Trophoblast cell (in vitro differentiated cells and primary cell): ENCODE data around the gene RNU7-1.
A peak's percentile ranks its signal among the peaks of the same experiment; 100 is the strongest.

Experiments
- DNase-seq, 2 donors: peaks; one replicate each; pipeline ENCODE4 v3.0.0-alpha.2; 2016
- H2AFZ ChIP-seq: 2 replicates; pipeline ENCODE4 v1.6.1; 2013; ENCODE audit warnings: low read length, moderate library complexity, mild to moderate bottlenecking; ENCODE audit not compliant: insufficient read depth, poor library complexity
- H2AK5ac ChIP-seq: 2 replicates; pipeline ENCODE4 v1.6.1; 2013; ENCODE audit warnings: mild to moderate bottlenecking, low read length
- H2BK120ac ChIP-seq: 2 replicates; pipeline ENCODE4 v1.6.1; 2013; ENCODE audit warnings: low read length, mild to moderate bottlenecking, moderate library complexity; ENCODE audit not compliant: insufficient read depth, poor library complexity
- H2BK12ac ChIP-seq: 2 replicates; pipeline ENCODE4 v1.6.1; 2013; ENCODE audit warnings: mild to moderate bottlenecking, low read length, moderate library complexity
- H2BK5ac ChIP-seq: 2 replicates; pipeline ENCODE4 v1.6.1; 2013; ENCODE audit warnings: low read length, low read depth, moderate library complexity, mild to moderate bottlenecking; ENCODE audit not compliant: poor library complexity
- H3K14ac ChIP-seq: 2 replicates; pipeline ENCODE4 v1.6.1; 2013; ENCODE audit warnings: mild to moderate bottlenecking, low read length
- H3K18ac ChIP-seq: 2 replicates; pipeline ENCODE4 v1.6.1; 2013; ENCODE audit warnings: mild to moderate bottlenecking, low read length
- H3K23ac ChIP-seq: 2 replicates; pipeline ENCODE4 v1.6.1; 2013; ENCODE audit warnings: low read length
- H3K27ac ChIP-seq: 2 replicates; pipeline ENCODE4 v1.5.1; 2013; ENCODE audit warnings: low read depth, mild to moderate bottlenecking, inconsistent platforms, low read length, moderate library complexity
- H3K27me3 ChIP-seq: 2 replicates; pipeline ENCODE4 v1.6.1; 2013; ENCODE audit warnings: inconsistent platforms, mild to moderate bottlenecking, low read length, moderate library complexity; ENCODE audit not compliant: insufficient read depth
- H3K36me3 ChIP-seq, 2 experiments: 1 replicate in 1 of 2; 2 replicates in 1 of 2; pipeline ENCODE4 v1.6.1; 2013; ENCODE audit warnings: low read length in 2 of 2, mild to moderate bottlenecking in 2 of 2, moderate library complexity in 1 of 2; ENCODE audit not compliant: insufficient read depth in 2 of 2, control insufficient read depth in 1 of 2
- H3K4ac ChIP-seq: 2 replicates; pipeline ENCODE4 v1.6.1; 2013; ENCODE audit warnings: low read depth, mild to moderate bottlenecking, low read length, moderate library complexity
- H3K4me1 ChIP-seq, 2 experiments: 1 replicate in 1 of 2; 2 replicates in 1 of 2; pipeline ENCODE4 v1.6.1; 2013; ENCODE audit warnings: low read length in 2 of 2, mild to moderate bottlenecking in 2 of 2, moderate library complexity in 1 of 2; ENCODE audit not compliant: insufficient read depth in 2 of 2, control insufficient read depth in 1 of 2
- H3K4me2 ChIP-seq: 2 replicates; pipeline ENCODE4 v1.6.1; 2013; ENCODE audit warnings: inconsistent platforms, mild to moderate bottlenecking, low read length, moderate library complexity
- H3K4me3 ChIP-seq: 2 replicates; pipeline ENCODE4 v1.5.1; 2013; ENCODE audit warnings: mild to moderate bottlenecking, low read depth, low read length, inconsistent platforms
- H3K79me1 ChIP-seq: one replicate; pipeline ENCODE4 v1.6.1; 2013; ENCODE audit warnings: low read length
- H3K79me2 ChIP-seq: 2 replicates; pipeline ENCODE4 v1.6.1; 2013; ENCODE audit warnings: low read length, mild to moderate bottlenecking; ENCODE audit not compliant: control insufficient read depth, insufficient read depth, poor library complexity
- H3K9ac ChIP-seq: 2 replicates; pipeline ENCODE4 v1.6.1; 2013; ENCODE audit warnings: mild to moderate bottlenecking, low read length
- H3K9me3 ChIP-seq: 2 replicates; pipeline ENCODE4 v1.6.1; 2013; ENCODE audit warnings: low read depth, mild to moderate bottlenecking, control low read depth, inconsistent platforms, low read length; ENCODE audit not compliant: insufficient read depth
- H4K12ac ChIP-seq: 2 replicates; pipeline ENCODE4 v1.6.1; 2013; ENCODE audit warnings: low read depth, mild to moderate bottlenecking, low read length, moderate library complexity
- H4K8ac ChIP-seq: 2 replicates; pipeline ENCODE4 v1.6.1; 2013; ENCODE audit warnings: low read depth, mild to moderate bottlenecking, low read length, moderate library complexity
- H4K91ac ChIP-seq: one replicate; pipeline ENCODE4 v1.6.1; 2013; ENCODE audit warnings: low read depth, mild to moderate bottlenecking, low read length, moderate library complexity
- WGBS: extraction: QIAGEN DNeasy Blood & Tissue Kit; methylation state at CpG from one replicate; pipeline ENCODE4 v1.1.7; 2013; ENCODE audit warnings: missing lambda C conversion rate; ENCODE audit not compliant: insufficient read length, insufficient coverage; ENCODE audit errors: extremely low coverage; 5-methylcytosine and 5-hydroxymethylcytosine counted together

RNU7-1 gene

GRCh38 chr12:6927379-6928021 is 16.1 kb upstream of the RNU7-1 start, which contains the start of gene ATN1:
TSS of gene ATN1 (plus strand) at chr12:6927959. CDS start at chr12:6934002, 6,043 bp downstream.
- peak within 1 kb of the TSS; percentile 82 for H2BK12ac ChIP-seq
- peaks cover 32% of the 10 kb centered on the region for H3K79me2 ChIP-seq
- no CpG with 5 or more reads among the region's 66 CpGs for WGBS
- peak within 1 kb of the TSS; percentile 76 for H3K4me3 ChIP-seq
- H3K27ac ChIP-seq: peak within 1 kb of the TSS; percentile 90
- peak within 1 kb of the TSS; percentile 96 for H2BK5ac ChIP-seq
- H3K23ac ChIP-seq: no peak within 1 kb of the TSS
- H2AFZ ChIP-seq: peak within 1 kb of the TSS; percentile 89
- peak within 1 kb of the TSS; percentile 82 for H2BK120ac ChIP-seq
- peak within 1 kb of the TSS; percentile 84 for H2AK5ac ChIP-seq
- peak within 1 kb of the TSS; percentile 86 for H3K9ac ChIP-seq
- peak within 1 kb of the TSS; percentile 95 for H3K4me2 ChIP-seq
- peak in 1 of 2 donors; percentile 64 for DNase-seq
- H4K12ac ChIP-seq: peak within 1 kb of the TSS; percentile 93
- H3K27me3 ChIP-seq: no peaks in the 10 kb centered on the region
- H3K18ac ChIP-seq: peak within 1 kb of the TSS; percentile 98
- no peaks in the 10 kb centered on the region for H3K9me3 ChIP-seq
- H4K91ac ChIP-seq: peak within 1 kb of the TSS; percentile 99
- peaks cover 34 to 39% of the 10 kb centered on the region in 2 experiments for H3K4me1 ChIP-seq
- H4K8ac ChIP-seq: peak within 1 kb of the TSS; percentile 95
- no peaks in the 10 kb centered on the region for H3K36me3 ChIP-seq
- peaks cover 35% of the 10 kb centered on the region for H3K79me1 ChIP-seq
- H3K4ac ChIP-seq: peak within 1 kb of the TSS; percentile 97
- peak within 1 kb of the TSS; percentile 96 for H3K14ac ChIP-seq

- H3K27me3 ChIP-seq: no peaks in the 10 kb centered on the region
- H3K36me3 ChIP-seq: peaks cover under 1% of the 10 kb centered on the region in 2 experiments
- no peak overlapping the region for H2BK12ac ChIP-seq
- peak overlapping the region; percentile 76 for H3K4me3 ChIP-seq
- peak overlapping the region; percentile 86 for H3K9ac ChIP-seq
- H3K9me3 ChIP-seq: no peaks in the 10 kb centered on the region
- H3K79me2 ChIP-seq: peaks cover 32% of the 10 kb centered on the region
- peak overlapping the region; percentile 65 for H3K18ac ChIP-seq
- peak overlapping the region; percentile 95 for H3K4me2 ChIP-seq
- peak overlapping the region; percentile 92 for H3K4ac ChIP-seq
- no peak for DNase-seq
- H2AFZ ChIP-seq: no peak overlapping the region
- WGBS: no CpG with 5 or more reads among the region's 79 CpGs
- H4K12ac ChIP-seq: peak overlapping the region; percentile 56
- H2BK5ac ChIP-seq: peak overlapping the region; percentile 74
- H3K4me1 ChIP-seq: peaks cover 34 to 39% of the 10 kb centered on the region in 2 experiments
- peak overlapping the region; percentile 68 for H2BK120ac ChIP-seq
- peak overlapping the region; percentile 56 for H3K14ac ChIP-seq
- H3K27ac ChIP-seq: peak overlapping the region; percentile 90
- peak overlapping the region; percentile 60 for H2AK5ac ChIP-seq
- H4K91ac ChIP-seq: peak overlapping the region; percentile 99
- H4K8ac ChIP-seq: peak overlapping the region; percentile 51
- no peak overlapping the region for H3K23ac ChIP-seq
- peaks cover 35% of the 10 kb centered on the region for H3K79me1 ChIP-seq
Observed at GRCh38 chr12:6928022-6928702, 15.5 kb upstream of the RNU7-1 start.

DNA sequence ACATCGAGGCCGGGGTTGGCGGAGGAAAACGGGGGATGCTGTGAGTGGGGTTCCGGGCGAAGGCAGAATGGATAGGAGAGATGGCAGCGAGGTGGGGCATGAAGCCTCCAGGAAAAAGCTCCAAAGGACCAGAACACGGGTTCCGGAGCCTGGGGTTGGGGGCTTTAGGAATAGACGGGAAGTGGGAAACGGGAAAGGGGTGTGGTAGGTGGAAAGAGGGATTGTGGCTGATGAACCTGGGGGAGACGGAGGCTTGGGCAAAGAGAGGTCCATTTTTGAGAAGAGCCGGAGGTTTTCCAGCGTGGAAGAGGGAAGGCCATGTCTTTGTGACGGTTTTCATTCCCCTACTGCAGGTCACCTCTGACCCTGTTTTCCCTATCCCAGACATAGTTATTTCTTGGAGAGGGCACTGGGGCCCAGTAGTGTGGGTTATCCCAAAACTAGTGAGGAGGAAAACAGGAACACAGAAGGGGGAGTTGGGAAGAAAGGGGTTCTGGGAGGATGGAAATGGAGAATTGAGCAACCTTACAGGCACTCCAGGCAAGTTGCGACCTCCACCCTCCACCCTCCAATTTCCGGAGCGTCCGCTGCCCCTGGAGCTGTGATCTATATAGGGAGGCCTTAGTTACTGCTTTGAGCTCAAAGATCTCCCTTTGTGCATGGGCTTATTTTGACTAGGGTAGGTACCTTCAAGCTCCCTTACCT is 14.8 kb upstream of the RNU7-1 start:
- Histone ChIP-seq H3K36me3 (peaks cover 5 to 7% of the 10 kb centered on the region in 2 experiments), H3K18ac (peak overlapping the region; percentile 65), H3K79me1 (peaks cover 35% of the 10 kb centered on the region), H4K91ac (peak overlapping the region; percentile 52), H3K4me3 (peak overlapping the region; percentile 76), H4K12ac (peak overlapping the region; percentile 56), H3K27me3 (no peaks in the 10 kb centered on the region), H2BK12ac (no peak overlapping the region), H4K8ac (peak overlapping the region; percentile 51), H3K9ac (peak overlapping the region; percentile 81), H3K4me2 (peak overlapping the region; percentile 95), H3K4ac (peak overlapping the region; percentile 82), H3K4me1 (peaks cover 34 to 39% of the 10 kb centered on the region in 2 experiments), H2AFZ (peak overlapping the region; percentile 64), H2AK5ac (peak overlapping the region; percentile 60), H2BK5ac (peak overlapping the region; percentile 71), H3K79me2 (peaks cover 32% of the 10 kb centered on the region), H3K23ac (no peak overlapping the region), H2BK120ac (peak overlapping the region; percentile 68), H3K27ac (peak overlapping the region; percentile 90), H3K9me3 (no peaks in the 10 kb centered on the region), H3K14ac (peak overlapping the region; percentile 56)
- WGBS: no CpG with 5 or more reads among the region's 19 CpGs
- DNase-seq: no peak
